ENCODE measurements around the gene C3orf52.

The C3orf52 gene

DNA sequence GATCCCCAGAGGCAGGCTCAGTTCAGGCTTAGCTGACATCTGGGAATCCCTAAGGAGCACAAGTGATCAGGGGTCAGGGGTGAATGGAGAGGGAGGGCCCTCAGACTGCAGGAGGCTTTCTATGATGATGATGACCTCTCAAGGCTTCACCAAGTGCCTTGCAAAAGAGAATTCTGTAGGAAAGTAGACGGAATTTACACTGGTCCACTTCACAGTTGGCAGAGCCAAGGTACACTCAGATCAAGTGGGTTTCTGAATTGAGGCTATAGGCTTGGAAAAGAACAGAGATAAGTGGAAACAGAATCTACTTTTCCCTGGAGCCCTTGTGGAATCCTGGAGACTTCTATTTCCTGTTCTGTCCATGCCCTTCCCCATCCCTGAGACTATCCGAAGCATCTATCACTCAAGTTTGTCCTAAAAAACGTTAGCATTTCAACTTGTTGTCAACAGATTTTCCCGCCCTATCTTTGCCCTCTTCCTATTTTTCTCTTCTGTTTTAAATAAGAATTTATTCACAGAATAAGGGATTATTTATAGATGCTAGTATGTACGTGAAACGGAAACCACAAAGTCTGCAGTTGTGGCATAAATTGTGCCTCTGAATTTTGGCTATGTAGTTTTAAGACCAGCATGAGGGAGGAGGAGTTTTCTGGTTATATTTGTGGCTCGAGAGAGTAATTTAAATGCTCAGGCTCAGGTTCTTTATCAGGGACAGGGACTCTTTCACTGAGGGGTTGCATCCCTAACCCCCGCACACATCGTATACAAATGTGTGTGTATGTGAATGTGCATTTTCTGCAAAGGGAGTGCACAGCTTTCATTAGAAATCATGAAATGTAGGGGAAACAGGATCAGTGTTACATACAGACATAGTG lies 34.0 kb downstream of the C3orf52 start:
- DNase-seq (ENCODE audit: low read depth): no peak

DNA sequence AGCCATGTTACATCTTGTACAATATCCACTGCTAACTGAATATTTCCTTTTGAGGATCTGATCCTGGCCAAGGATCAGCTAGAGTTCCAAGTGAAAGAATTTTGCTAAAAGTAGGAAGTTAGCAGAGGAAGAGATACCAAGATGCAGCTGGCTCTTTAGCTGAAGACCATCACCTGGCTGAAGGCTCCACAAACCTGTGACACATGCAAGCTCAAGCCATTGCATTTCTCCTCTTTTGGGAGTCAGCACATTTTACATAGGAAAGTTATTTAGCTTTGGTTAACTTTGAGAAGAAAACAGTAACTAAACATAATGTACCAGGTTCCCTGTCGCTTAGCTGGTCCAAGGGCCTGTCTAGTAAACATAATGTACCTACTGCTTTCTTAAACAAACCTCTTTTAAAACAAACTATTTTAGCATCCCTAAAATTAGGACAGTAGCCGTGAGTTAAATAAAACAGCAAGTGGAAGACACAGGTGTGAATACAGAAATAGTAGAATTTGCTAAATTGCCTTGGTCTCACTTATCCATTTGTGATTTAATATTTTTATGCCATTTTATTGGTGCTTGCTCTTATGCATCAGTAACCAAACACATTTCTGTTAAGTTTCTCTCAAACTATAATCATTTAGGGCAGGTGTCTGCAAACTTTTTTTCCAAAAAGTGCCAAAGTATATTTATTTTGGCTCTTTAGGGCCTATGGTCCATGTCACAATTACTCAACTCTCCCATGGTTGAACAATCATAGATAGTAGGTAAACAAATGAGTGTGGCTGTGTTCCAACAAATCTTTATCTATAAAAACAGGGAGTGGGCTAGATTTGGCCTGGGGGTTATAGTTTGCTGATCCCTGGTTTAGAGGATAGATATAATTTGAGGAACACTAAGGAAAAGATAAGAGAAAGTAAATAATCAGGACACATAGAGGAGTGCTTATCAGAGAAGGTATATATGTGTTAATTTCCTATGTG lies 35.7 kb downstream of the C3orf52 start:
- no peak for DNase-seq (ENCODE audit: low read depth)

GRCh38 chr3:112122870-112123269 lies 36.7 kb downstream of the C3orf52 start:
- DNase-seq (ENCODE audit: low read depth): no peak

DNA sequence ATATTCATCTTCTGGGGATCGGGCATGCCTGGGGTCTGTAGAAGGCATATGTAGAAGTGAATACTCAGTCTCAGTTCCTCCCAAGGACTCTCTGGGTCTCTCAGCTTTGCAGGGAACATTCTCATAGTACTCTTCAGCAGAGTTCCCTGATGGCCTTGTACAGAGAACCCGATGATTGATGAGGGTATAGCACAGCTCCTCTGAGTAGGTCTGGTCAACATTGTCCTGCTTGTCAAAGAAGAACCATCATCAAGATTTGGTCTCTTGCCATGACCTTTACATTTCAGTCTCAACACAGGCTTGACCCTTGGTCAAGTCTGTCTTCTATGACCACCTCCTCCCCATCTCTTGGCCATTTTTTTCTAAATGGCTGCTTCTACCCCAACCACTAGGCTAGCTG lies 37.4 kb downstream of the C3orf52 start:
- DNase-seq (ENCODE audit: low read depth): no peak

DNA sequence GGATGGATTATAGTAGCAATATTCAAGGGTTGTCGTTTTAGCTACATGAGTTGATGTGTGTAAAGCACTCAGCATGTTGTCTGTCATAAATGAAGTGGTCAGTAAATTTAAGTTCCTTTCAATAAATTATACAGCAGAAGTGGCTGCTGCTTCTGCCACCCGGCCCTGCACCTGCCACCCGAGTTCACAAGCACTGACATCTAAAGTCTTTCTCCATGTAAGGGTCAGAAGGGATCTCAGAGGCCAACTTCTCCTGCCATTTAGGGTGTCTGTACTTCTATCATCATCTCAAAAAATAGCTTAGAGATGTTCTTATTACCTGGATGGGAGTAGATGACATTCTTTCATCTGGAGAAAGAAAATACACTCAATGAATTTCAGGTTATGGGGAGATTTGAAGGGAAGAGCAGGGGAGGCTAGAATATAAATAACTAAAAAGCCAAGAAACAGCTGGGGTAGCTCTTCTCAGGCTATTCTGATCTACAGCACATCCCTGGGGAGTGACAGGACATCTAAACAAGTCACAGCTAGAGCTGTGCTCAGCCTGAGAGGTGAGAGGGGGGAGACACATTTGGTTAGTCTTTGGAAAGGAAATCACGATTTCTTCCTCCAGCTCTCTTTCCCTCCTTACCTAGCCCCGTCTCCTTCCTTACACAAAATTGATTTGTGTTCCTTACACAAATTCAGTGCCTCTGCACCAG lies 38.9 kb downstream of the C3orf52 start:
- no peak for DNase-seq (ENCODE audit: low read depth)

DNA sequence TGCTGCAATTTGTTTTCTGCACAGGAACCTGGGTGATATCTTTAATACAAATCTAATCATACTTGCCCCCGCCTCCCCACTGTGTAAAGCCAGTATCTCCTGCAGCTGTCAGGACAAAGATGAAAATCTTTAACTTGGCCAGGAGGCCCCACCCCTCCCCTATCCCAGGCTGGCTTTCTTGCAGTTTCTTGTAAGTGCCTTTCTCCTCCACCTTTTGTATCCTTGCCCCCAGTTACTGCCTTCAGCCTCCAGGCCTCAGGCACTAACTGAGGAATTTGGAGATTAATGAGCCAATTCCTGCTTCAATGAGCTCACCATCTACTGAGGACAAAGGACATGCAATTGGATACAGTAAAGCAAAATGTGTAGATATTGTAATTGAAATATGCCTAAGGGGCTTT lies 40.3 kb downstream of the C3orf52 start:
- DNase-seq (ENCODE audit: low read depth): no peak

- DNase-seq (ENCODE audit: low read depth): no peak
These were observed 41.6 kb downstream of the C3orf52 start for GRCh38 chr3:112127522-112128494.

DNA sequence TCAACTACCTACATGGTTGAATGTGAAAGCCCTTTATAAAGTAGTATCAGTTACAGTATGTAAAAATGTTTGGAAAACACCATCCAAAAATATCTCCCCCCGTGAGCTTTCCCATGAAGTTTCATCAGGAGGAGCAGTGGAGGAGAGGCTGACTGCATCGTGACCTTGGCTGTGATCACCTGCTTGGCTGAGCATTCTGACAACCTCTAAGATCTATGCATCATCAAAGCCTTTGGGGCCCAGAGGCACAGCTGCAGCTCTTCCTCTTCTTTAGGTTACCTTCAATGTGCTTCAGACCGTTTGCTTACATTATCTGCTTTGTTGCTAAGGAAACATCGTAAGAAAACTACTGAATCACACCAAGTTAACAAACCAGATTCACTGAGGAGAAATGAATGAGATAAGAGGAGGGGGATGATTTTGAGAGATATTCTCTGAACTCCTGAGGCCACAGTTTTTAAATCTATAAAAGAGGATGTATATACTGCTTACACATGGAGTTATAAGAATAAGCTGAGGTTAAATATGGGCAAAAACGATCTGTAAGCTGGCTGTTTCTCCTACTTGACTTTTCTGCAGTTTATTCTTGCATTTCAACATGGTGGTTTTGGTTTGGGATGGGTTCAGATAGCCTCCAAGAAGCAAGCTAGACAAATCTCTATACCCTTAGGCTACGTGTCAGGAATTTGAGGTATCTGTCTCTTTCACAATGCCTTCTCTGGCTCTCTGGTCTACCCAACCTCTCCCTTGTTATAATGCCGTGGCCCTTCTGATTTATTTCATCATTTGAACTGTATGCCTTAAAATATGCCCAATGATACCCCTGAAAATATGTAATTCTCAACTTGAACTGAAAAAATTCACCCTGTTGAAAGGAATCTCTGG lies 42.9 kb downstream of the C3orf52 start:
- no peak for DNase-seq (ENCODE audit: low read depth)

DNA sequence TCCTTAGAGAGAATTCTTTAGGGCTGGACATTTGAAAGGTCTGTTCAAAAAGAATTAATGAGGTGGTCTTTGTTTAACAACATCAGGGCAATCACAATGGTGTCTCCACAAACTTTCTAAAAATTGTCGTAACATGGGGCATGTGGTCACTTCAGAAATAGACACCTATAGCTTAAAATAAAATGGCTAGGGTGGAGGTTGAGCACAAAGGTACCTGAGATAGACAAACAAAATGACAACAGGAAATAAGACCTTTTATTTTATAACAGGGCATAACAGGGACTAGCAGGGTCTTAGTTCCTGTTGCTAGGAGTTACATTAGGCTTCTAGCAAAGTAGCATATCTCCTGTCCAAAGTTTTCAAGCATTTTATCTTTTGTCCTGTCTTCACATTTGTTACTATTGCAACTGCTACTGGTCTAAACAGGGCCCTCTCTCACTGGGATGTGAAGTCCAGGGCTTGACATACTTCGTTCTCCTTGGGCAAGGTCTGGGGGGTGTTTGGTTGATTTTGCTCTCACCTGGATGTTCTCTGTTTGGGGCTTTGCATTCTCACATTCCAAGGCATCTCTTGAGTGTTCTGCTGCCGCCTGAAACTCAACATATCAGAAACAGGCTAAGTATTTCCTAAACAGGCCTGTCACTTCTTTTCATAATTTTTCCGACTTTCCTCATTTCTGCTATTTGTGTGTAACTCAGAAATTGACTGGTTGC lies 43.9 kb downstream of the C3orf52 start:
- DNase-seq (ENCODE audit: low read depth): no peak

- DNase-seq (ENCODE audit: low read depth): no peak
These were observed 44.4 kb downstream of the C3orf52 start for GRCh38 chr3:112130638-112130993.

GRCh38 chr3:112131111-112131510 lies 44.9 kb downstream of the C3orf52 start:
- no peak for DNase-seq (ENCODE audit: low read depth)

GRCh38 chr3:112132088-112132487 lies 45.9 kb downstream of the C3orf52 start:
- no peak for DNase-seq (ENCODE audit: low read depth)

DNA sequence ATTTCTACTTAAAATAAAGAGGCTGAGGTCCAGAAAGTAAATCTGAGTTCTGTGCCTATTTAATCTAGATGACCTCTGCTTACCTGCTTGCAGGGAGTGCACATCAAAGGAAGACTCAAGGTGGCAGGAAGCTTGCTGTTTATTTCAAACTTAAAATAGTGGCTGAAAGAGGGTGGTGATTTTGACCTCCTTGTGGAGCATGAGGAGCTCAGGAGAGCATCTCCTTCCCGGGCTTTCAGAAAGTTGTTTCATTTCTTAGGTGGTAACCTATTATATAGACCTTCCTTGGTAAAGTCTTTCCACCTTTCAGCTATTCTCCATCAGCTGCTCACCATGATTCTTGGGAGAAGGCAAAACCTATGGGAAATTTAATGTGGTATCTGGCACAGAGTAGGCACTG lies 46.4 kb downstream of the C3orf52 start:
- no peak for DNase-seq (ENCODE audit: low read depth)

GRCh38 chr3:112132975-112133448 lies 46.8 kb downstream of the C3orf52 start, which contains the start of gene GCSAM:
Gene GCSAM, minus strand, starts transcription at chr3:112133248. Its CDS starts 128 bp downstream, at chr3:112133120.
- DNase-seq (ENCODE audit: low read depth): peak; percentile 16

DNA sequence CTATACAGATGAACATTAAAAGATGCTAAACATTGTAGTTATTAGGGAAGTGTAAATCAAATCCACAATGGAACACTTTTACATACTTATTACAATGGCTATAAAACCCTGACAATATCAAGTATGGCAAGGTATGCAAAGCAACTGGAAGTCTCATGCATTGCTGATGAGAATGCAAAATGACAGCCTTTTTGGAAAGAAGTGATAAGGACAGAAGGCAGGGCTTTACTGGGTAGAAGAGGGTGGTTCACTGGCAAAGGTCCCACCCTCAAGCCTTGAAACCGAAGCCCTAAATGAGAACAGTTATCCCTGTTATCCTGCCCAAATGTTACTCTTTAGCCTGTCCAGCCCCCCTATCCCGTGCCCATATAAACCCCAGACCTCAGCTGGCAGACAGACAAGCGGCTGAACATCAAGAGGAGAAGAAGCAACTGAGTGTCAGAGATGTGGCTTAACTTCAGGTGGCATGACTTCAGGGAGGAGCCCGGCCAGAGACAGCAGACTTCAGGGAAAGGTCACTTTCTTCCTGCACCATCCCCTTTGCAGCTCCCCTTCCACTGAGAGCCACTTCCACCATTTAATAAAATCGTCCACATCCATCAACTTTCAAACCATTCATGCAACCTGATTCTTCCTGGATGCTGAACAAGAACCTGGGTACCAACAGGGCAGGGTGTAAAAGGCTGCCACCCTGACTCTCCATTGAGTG lies 47.6 kb downstream of the C3orf52 start:
- no peak for DNase-seq (ENCODE audit: low read depth)

DNA sequence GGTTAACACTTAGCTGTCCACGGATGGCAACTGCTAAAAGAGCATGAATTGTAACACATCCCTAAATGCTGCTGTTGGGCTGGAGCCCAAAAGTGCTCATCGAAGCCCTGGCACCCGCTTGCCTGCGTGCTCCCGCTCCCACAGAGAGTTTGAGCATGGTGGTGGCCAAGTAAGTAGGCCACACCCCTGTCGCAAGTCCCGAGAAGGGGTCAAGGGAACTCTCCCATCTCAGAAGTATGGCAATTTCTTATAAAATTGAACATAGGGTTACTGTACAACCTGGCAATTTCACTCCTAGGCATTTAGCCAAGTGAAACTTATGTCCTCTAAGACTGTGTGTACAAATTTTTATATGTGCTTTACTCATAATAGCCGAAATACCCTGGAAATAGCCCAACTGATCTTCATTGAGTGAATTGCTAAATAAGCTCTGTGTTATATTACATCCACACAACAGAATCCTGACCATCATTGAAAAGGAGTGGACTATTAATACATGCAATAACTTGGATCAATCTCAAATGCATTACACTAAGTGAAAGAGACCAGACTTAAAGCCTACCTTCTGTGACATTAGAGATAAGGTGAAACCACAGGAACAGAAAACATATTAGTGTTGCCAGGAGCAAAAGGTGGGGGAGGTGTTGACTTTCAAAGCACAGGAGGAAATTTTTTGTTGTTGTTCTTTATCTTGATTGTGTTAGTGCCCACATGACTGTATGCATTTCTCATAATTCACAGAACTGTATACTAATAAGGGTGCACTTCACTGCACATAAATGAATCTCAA lies 48.3 kb downstream of the C3orf52 start:
- no peak for DNase-seq (ENCODE audit: low read depth)

DNA sequence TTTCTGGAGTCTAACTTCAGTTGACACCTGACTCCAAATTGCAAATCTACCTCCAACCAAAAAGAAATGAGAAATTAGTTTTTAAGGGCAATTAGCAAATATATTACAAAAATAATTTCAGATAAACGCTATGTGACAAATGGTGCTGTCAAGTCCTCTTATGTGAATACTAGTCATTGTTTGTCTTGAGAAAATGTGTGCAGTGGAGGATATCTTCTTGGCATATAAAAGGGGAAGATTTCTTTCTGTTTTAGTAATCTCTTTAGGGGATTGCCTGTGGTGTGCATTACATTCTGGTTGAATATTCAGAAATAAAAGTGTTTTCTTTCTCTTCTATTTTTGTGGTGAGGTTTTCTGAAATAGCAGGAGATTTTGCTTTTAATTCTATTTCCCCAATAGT lies 49.9 kb downstream of the C3orf52 start:
- DNase-seq (ENCODE audit: low read depth): no peak

Data from stimulated activated CD8-positive, alpha-beta memory T cell treated with anti-CD3 and anti-CD28 coated beads, Interleukin-12 subunit alpha, Interleukin-12 subunit beta, amount 100 ng/mL, for 4 hours (primary cell).